ELF-1 (cell line): ENCODE results near the gene INF2.

Experiments
- DNase-seq: peaks from one replicate; pipeline ENCODE4 v3.0.0-alpha.2; 2016; ENCODE audit warnings: low read depth, low spot score

Gene INF2

GRCh38 chr14:104688505-104689108, 811 bp upstream of the INF2 start:
- no peak for DNase-seq

DNA sequence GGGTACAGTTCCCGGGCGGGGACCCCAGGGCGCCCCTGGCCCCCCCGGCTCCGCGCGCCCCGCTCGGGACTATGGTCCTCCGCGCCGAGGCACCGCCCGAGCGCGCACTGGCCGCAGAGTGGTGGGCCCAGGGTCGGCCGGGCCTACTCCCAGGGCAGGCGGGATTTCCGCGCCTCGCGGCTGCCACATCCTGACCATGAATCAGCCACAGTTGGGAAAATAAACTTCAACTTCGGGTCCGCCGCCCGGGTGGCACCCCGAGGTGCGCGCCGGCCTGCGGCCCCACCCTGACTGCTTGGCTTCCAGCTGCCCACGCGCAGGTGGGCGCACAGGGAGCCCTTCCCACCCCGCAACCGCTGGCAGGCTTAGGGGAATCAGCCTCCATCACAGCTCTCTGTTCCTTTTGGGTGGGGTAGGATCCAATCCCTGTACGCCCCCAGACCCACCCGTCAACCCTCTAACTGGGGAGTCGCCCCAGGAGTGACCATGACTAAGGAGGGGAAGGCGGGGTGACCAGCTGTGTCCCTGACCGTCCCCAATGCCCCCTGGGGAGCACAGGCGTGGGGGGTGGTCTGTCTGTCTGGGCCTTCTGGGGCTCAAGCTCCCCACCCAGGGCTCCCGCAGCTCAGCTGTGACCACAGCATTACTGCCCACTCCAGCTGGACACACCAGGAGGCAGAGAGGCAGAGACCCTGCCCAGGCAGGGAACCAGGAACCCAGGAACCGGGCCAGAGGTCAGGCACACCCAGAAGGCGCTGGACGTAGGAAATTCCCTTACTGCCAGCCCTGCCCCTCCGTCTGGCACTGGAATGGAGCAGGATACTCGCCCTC, 678 bp downstream of the INF2 start:
- DNase-seq, result no peak

GRCh38 chr14:104690861-104691455, 1.5 kb downstream of the INF2 start:
- DNase-seq, result no peak

- DNase-seq, result no peak
Observed at GRCh38 chr14:104691546-104692260, 2.3 kb downstream of the INF2 start.

- DNase-seq, result no peak
Observed at GRCh38 chr14:104692261-104692938, 3.0 kb downstream of the INF2 start.

DNA sequence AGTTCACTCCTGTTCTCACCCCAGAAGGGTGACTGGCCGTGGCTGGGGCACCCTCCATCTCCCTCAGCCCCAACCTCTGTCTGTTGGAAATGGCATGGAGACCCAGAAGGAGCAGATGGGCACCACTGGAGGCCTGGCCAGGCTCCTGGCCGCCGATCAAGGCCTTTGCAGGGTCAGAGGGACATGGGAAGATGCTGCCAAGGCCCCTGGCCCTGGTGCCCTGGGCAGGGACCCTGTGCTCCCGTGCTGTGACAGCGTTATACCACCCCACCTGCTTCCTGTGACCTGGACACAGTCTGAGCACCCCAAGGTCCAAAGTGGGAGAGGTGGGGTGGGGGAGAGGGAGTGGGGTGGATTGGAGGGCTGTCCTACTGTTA, 3.5 kb downstream of the INF2 start:
- DNase-seq, result no peak

- DNase-seq, result no peak
Observed at GRCh38 chr14:104693482-104694431, 4.3 kb downstream of the INF2 start.

DNA sequence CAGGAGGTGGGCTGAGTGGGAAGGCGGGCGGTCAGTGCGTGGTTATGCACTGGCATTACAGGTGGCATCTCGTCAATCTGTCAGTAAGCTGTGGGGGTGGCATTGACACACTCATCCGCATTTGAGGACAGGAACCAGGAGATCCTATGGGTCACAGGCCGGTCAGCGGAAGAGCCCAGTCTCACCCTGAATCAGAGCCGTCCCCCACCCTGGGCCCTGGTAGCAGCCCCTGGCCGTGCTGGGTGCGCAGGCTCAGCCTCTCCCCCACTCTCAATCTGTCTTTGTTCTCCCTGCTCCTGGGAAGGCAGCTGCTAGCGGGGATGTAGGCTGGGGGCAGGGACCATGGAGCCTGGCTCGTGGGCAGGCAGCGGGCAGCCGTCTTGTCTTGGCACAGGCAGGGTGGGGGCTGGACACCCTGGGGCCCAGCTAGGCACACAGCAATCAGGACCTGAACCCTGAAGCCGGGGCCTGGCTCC, 5.1 kb downstream of the INF2 start:
- DNase-seq, result no peak

GRCh38 chr14:104694991-104695659, 5.7 kb downstream of the INF2 start:
- no peak for DNase-seq

DNA sequence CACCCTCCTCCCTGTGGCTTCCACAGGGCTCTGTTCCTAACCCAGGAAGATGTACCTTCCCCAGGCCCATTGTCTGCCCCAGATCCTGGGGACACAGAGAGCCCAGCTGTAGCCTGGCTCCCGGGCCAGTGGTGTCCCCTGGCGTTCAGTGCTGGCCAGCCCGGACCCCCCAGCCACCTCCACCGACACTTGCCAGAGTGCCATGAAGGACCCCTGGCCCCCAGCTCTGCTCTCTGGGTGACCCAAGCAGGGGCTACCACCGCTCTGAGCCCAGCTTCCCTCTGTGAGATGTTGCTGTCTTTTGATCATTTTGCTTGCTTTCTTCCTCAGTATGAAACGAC, 6.2 kb downstream of the INF2 start:
- DNase-seq, result no peak

DNA sequence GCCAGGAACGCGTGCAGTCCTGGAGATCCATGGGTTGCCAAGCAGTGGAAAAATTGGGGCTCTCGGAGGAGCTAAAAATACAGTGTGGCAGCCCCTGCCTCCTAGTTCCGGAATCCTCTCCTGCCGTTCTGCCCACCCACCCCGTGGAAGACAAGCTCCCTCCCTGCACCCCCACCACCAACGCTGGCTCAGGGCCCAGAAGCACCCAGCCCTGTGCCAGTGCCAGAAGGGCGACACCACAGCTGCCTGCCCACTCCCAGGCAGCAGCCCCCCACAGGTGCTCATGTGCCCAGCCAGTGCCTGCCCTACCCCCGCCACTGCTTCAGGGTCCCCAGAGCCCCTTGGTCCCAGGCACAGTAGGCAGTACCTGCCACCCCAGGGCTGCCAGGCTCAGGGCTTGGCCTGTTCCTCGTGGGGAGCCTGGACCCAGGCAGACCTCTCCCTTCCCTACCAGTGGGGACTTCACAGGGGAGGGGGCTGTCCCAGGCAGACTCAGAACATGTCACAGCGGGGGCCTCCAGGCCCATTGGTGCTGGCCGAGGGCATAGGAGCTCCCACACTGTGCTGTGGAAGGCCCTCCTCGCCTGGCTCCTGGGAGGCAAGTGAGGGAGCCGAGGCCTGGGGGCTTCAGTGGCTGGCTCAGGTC, 7.4 kb downstream of the INF2 start:
- no peak for DNase-seq

DNA sequence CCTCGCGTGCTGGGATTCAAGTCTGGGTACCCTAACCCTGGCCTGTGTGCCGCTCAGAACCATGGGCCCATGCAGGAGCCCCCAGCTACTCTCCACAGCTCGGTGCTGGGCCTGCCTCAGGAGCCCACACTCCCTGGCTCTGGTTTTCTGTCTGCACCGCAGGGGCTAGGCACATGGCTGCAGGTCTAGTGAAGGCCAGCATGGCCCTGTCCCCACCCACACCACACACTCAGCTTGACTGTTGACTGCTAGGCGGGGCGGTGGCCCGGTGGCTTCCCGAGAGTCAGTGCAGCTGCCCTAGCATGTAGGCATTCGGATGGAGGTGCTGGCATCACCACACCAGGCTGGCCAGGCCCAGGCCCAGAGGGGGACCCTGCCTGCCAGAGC, 7.9 kb downstream of the INF2 start:
- DNase-seq, result no peak

- DNase-seq, result peak; percentile 73
Observed at GRCh38 chr14:104697892-104698583, 8.6 kb downstream of the INF2 start.

GRCh38 chr14:104698688-104699425, 9.4 kb downstream of the INF2 start:
- DNase-seq, result no peak

GRCh38 chr14:104699426-104699748, 10.0 kb downstream of the INF2 start:
- DNase-seq, result no peak

DNA sequence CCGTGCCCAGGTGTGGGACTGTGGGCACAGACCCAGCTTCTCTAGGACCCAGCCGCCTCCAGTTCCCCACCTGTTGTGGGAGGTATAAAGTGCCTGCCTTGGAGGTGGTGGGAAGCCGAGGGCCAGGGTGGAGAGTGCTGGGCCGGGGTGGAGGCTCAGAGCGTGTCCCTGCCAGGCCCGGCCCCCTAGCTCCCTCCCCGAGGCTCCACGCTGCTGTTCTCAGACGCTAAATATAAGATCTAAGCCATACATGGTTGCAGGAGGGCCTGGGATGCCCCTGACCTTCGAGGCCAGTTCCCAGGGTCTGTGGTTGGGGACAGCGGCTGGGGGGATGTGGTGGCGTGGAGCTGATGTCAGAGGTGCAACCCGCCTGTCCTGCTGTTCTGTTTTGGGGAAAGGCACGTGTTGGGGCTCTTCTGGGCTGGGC, 10.8 kb downstream of the INF2 start:
- no peak for DNase-seq

GRCh38 chr14:104700747-104701217, 11.4 kb downstream of the INF2 start:
- DNase-seq, result no peak

GRCh38 chr14:104701383-104702076, 12.1 kb downstream of the INF2 start:
- no peak for DNase-seq
